Activated B cell treated with CpG ODN at 0.5 μM for 24 hours (primary cell): Measurements from ENCODE around the gene C5orf15. TPM values are rescaled to one million over a fixed set of nuclear protein-coding genes. Genes with fewer than 3 reads are reported as not detected.

Experiments
- ATAC-seq: fragments of 200-7000 bp; cut with Tn5 transposase; one replicate; pipeline ENCODE4 v1.10.0; 2021; ENCODE audit warnings: low read depth, mild to moderate bottlenecking, moderate library complexity
- CTCF ChIA-PET: fragments of 350-600 bp; sonication (Branson Sonifier 250); formaldehyde crosslinking; loops from one replicate; lab custom pipeline; 2021; ENCODE audit warnings: antibody characterized with exemption; lab: Charles Lee
- POLR2A ChIA-PET: fragments of 350-600 bp; sonication (Branson Sonifier 250); formaldehyde crosslinking; loops from one replicate; lab custom pipeline; 2021; ENCODE audit warnings: antibody characterized with exemption; lab: Charles Lee
- DNase-seq: peaks from one replicate; pipeline ENCODE4 v3.0.0; 2022
- H3K27ac Mint-ChIP-seq: one replicate; pipeline ENCODE4 v1.8.0; 2020; ENCODE audit warnings: mixed read lengths
- H3K27me3 Mint-ChIP-seq: one replicate; pipeline ENCODE4 v1.8.0; 2021; ENCODE audit warnings: mixed read lengths
- H3K36me3 Mint-ChIP-seq: one replicate; pipeline ENCODE4 v1.8.0; 2021; ENCODE audit warnings: low read depth, mixed read lengths
- H3K4me1 Mint-ChIP-seq: one replicate; pipeline ENCODE4 v1.8.0; 2021; ENCODE audit warnings: mixed read lengths
- H3K4me3 Mint-ChIP-seq: one replicate; pipeline ENCODE4 v1.8.0; 2020; ENCODE audit warnings: mild to moderate bottlenecking, mixed read lengths
- H3K9me3 Mint-ChIP-seq: one replicate; pipeline ENCODE4 v1.8.0; 2020; ENCODE audit warnings: mixed read lengths
- CTCF ChIP-seq: fragments of 200-600 bp; IDR thresholded peaks from one replicate; pipeline ENCODE4 v1.8.0; 2022; ENCODE audit warnings: antibody characterized with exemption, mild to moderate bottlenecking
- intact Hi-C: fragments of 100-400 bp; cut with micrococcal nuclease; formaldehyde crosslinking; loops from one replicate; pipeline ENCODE4 v1.15.1; 2024
- total RNA-seq: library from RNA; stranded (reverse); gene quantifications from 2 replicates; pipeline ENCODE4 v1.2.3, GENCODE V29; 2022

C5orf15 gene
- total RNA-seq, 1 donor from 2014 or later = 25.7 TPM

- TF ChIP-seq CTCF = no peak
- peaks cover 14% of the 10 kb centered on the region for H3K4me1 Mint-ChIP-seq
- H3K36me3 Mint-ChIP-seq = no peaks in the 10 kb centered on the region
- no peak overlapping the region for H3K4me3 Mint-ChIP-seq
- intact Hi-C loops = no loop called here
- H3K27me3 Mint-ChIP-seq = no peaks in the 10 kb centered on the region
- ChIA-PET CTCF (interaction anchor here (0.7 to 1.0 kb wide), 2 partner anchors 35 to 70 kb away, joined by 3 read pairs; no protein-coding TSS in a partner anchor), POLR2A (interaction anchor here (1.0 kb wide), 1 partner anchor 19 kb away, joined by 3 read pairs; no protein-coding TSS in a partner anchor)
- DNase-seq (no peak), ATAC-seq (no peak)
- no peak overlapping the region for H3K27ac Mint-ChIP-seq
- no peaks in the 10 kb centered on the region for H3K9me3 Mint-ChIP-seq
These were observed 58.8 kb downstream of the C5orf15 start for GRCh38 chr5:133909603-133910002.

- Mint-ChIP-seq H3K36me3 (no peaks in the 10 kb centered on the region), H3K4me3 (no peak overlapping the region), H3K27ac (no peak overlapping the region), H3K9me3 (no peaks in the 10 kb centered on the region), H3K27me3 (no peaks in the 10 kb centered on the region), H3K4me1 (peaks cover 14% of the 10 kb centered on the region)
- DNase-seq = no peak
- ChIA-PET POLR2A (interaction anchor here (0.9 to 1.0 kb wide), 2 partner anchors 22 to 32 kb away, joined by 4 to 6 read pairs; no protein-coding TSS in a partner anchor), CTCF (interaction anchor here (0.9 to 2.4 kb wide), 7 partner anchors 22 to 483 kb away, joined by 3 to 18 read pairs (median 4); partner anchors contain the start of gene VDAC1)
- intact Hi-C loops = loop anchor here (2.0 kb wide), 1 partner anchor 22 kb away; no protein-coding TSS in a partner anchor
- no peak for TF ChIP-seq CTCF
- no peak for ATAC-seq
These were observed 61.4 kb downstream of the C5orf15 start for GRCh38 chr5:133907075-133907474.

- no peak overlapping the region for H3K4me3 Mint-ChIP-seq
- H3K27ac Mint-ChIP-seq = peak overlapping the region; percentile 0
- H3K9me3 Mint-ChIP-seq = no peaks in the 10 kb centered on the region
- DNase-seq (no peak), ATAC-seq (peak; percentile 75)
- H3K27me3 Mint-ChIP-seq = no peaks in the 10 kb centered on the region
- TF ChIP-seq CTCF = no peak
- POLR2A ChIA-PET = interaction anchor here (1.0 kb wide), 1 partner anchor 23 kb away, joined by 4 read pairs; no protein-coding TSS in a partner anchor
- no peaks in the 10 kb centered on the region for H3K36me3 Mint-ChIP-seq
- peaks cover 14% of the 10 kb centered on the region for H3K4me1 Mint-ChIP-seq
- CTCF ChIA-PET = interaction anchor here (0.9 to 2.4 kb wide), 6 partner anchors 22 to 74 kb away, joined by 3 to 18 read pairs (median 6); no protein-coding TSS in a partner anchor
- intact Hi-C loops = loop anchor here (1.0 to 2.0 kb wide), 5 partner anchors 22 to 133 kb away; no protein-coding TSS in a partner anchor
These were observed 62.1 kb downstream of the C5orf15 start for GRCh38 chr5:133906303-133906702.

Other genes with a start within 250 kb of the C5orf15 start
- 158 and 164 TPM in 2 replicates for gene VDAC1, start 36.4 kb upstream of the C5orf15 start, total RNA-seq
- gene TCF7, start 146.1 kb upstream of the C5orf15 start, total RNA-seq = 13.2 and 15.8 TPM in 2 replicates
- 193 and 211 TPM in 2 replicates for gene SKP1, start 208.3 kb upstream of the C5orf15 start, total RNA-seq